ENCODE data around the gene GRK3.

Gene GRK3

DNA sequence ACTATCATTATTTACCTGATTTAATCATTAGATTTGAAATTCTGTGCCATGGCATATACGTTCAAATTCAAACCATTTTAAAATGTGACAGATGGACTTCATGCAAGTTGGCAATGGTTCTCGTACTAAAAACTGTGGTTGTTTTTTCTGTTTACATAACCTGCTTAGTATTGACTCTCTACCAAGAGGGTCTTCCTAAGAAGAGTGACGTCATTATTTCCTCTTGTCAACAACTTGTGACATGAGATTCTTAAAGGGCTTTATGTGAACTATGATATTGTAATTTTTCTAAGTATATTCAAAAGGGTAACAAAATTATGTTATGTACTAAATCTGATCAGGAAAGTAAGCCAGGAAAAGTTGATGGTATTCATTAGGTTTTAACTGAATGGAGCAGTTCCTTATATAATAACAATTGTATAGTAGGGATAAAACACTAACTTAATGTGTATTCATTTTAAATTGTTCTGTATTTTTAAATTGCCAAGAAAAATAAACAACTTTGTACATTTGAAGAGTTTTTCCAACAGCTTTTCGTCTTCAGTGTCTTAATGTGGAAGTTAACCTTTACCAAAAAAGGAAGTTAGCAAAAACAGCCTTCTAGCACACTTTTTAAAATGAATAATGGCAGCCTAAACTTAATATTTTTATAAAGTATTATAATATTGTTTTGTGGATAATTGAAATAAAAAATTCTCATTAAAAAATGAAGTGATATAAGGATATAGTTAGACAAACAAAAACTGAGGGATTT is 87.0 kb downstream of the GRK3 start:
- TF ChIP-seq CTCF (IDR thresholded peaks at IDR 0.05; ENCODE audit: low read depth, low read length, missing control alignments) = no peak
- no peak for DNase-seq (ENCODE audit: low read depth)

DNA sequence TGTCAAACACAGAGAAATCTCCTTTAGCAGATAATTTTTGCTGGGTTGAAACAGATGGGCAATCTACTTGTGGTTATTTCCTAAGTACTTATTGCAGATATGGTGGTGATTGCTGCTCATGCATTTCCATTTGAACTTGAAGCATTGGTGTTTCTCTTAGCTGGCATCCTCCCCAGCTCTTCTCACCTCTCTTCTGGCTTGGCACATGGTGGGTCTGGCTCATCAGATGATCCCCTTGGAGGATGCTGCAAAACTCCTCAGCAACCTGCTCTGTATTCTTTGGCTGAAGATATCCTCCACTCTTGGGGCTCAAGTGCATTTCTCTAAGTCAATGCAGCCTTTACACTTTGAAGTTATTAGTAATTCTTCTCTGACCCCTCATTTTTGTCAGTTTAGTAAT is 90.2 kb downstream of the GRK3 start:
- DNase-seq (ENCODE audit: low read depth) = no peak
- TF ChIP-seq CTCF (IDR thresholded peaks at IDR 0.05; ENCODE audit: low read depth, low read length, missing control alignments) = no peak
- H3K4me3 ChIP-seq (ENCODE audit: low read depth, low read length) = no peak overlapping the region

More for the DNA sequence above, 87.0 kb downstream of the GRK3 start:
- H3K4me3 ChIP-seq (ENCODE audit: low read depth, low read length) = no peak overlapping the region

- no peak for DNase-seq (ENCODE audit: low read depth)
- H3K4me3 ChIP-seq (ENCODE audit: low read depth, low read length) = no peak overlapping the region
- TF ChIP-seq CTCF (IDR thresholded peaks at IDR 0.05; ENCODE audit: low read depth, low read length, missing control alignments) = no peak
These were observed 91.0 kb downstream of the GRK3 start for GRCh38 chr22:25655371-25655935.

GRCh38 chr22:25656724-25657123 is 92.2 kb downstream of the GRK3 start:
- peak; percentile 55 for DNase-seq (ENCODE audit: low read depth)
- no peak for TF ChIP-seq CTCF (IDR thresholded peaks at IDR 0.05; ENCODE audit: low read depth, low read length, missing control alignments)
- no peak overlapping the region for H3K4me3 ChIP-seq (ENCODE audit: low read depth, low read length)

GRCh38 chr22:25658633-25659032 is 94.2 kb downstream of the GRK3 start:
- DNase-seq (ENCODE audit: low read depth) = no peak
- no peak overlapping the region for H3K4me3 ChIP-seq (ENCODE audit: low read depth, low read length)
- no peak for TF ChIP-seq CTCF (IDR thresholded peaks at IDR 0.05; ENCODE audit: low read depth, low read length, missing control alignments)

DNA sequence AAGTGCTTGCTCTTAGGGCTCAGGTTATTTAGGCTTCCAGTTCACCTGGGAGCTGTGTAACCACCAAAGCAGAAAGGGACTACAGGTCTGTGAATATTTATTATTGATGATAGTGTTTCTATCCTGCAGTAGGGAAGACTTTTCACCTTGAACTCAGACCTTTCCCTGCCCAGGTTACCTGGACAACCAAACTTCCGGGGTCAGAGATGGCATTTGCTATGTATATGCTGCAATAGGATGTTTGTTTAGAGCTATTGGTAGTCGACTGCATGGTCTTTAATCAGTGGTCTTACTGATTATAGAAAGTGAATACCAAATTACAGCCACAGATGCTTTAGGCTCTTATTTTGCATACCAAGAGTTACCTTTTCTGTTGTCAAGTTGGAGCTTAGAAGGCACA is 94.9 kb downstream of the GRK3 start:
- DNase-seq (ENCODE audit: low read depth) = no peak
- no peak overlapping the region for H3K4me3 ChIP-seq (ENCODE audit: low read depth, low read length)
- no peak for TF ChIP-seq CTCF (IDR thresholded peaks at IDR 0.05; ENCODE audit: low read depth, low read length, missing control alignments)

DNA sequence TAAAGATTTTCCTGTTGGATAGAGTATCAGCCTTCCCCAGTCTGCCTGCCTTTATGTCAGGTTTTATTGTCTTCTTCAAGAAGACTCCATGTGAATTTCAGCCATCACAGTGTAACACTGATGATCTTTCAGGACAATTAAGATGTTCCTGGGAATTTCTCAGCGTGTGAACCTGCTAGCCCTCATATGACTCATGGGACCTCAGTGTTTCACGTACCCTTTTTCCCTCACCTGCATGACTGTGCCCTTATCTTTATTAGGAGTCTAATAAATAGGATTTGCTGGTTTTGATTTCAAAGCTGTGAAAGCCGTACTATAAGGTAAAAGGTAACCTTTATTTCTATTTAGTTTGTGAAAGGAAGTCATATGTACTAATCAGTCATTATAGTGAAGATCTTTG is 95.9 kb downstream of the GRK3 start:
- DNase-seq (ENCODE audit: low read depth) = no peak
- H3K4me3 ChIP-seq (ENCODE audit: low read depth, low read length) = no peak overlapping the region
- no peak for TF ChIP-seq CTCF (IDR thresholded peaks at IDR 0.05; ENCODE audit: low read depth, low read length, missing control alignments)
